ENCODE results near the gene C2CD2. TPM values are rescaled to one million over a fixed set of nuclear protein-coding genes. Genes with fewer than 3 reads are reported as not detected.

The C2CD2 gene
- total and polyA plus RNA-seq, 9 donors, result 18.9 to 61.5 (median 37.4) TPM

GRCh38 chr21:41919666-41920398 is 34.0 kb downstream of the C2CD2 start:
- TF ChIP-seq EP300 (IDR thresholded peaks at IDR 0.05) (no peak), CTCF (IDR thresholded peaks at IDR 0.05) (no peak), POLR2A (IDR thresholded peaks at IDR 0.05) (no peak)
- H3K36me3 ChIP-seq, result no peaks in the 10 kb centered on the region
- no peak overlapping the region for H3K4me3 ChIP-seq
- no peaks in the 10 kb centered on the region for H3K27me3 ChIP-seq
- H3K27ac ChIP-seq, result no peak overlapping the region
- intact Hi-C loops (cut with DNase I), result no loop called here
- WGBS, 3 donors, result 90 to 91% (median 91%) methylated on average over 15 of the region's 15 CpGs
- peaks cover 10% of the 10 kb centered on the region for H3K4me1 ChIP-seq (ENCODE audit: insufficient read depth)
- H3K9me3 ChIP-seq, result no peaks in the 10 kb centered on the region
- DNase-seq, result peak in 2 of 5 donors; percentile 4 to 23

GRCh38 chr21:41918561-41919358 is 35.1 kb downstream of the C2CD2 start:
- H3K9me3 ChIP-seq, result no peaks in the 10 kb centered on the region
- H3K4me3 ChIP-seq, result no peak overlapping the region
- WGBS, 3 donors, result 94 to 97% (median 94%) methylated on average over 15 of the region's 15 CpGs
- no peak overlapping the region for H3K27ac ChIP-seq
- peak in 2 of 5 donors; percentile 6 to 15 for DNase-seq
- intact Hi-C loops (cut with DNase I), result no loop called here
- H3K27me3 ChIP-seq, result no peaks in the 10 kb centered on the region
- no peaks in the 10 kb centered on the region for H3K36me3 ChIP-seq
- no peak for TF ChIP-seq POLR2A (IDR thresholded peaks at IDR 0.05)
- no peak for TF ChIP-seq EP300 (IDR thresholded peaks at IDR 0.05)
- TF ChIP-seq CTCF (IDR thresholded peaks at IDR 0.05), result no peak
- H3K4me1 ChIP-seq (ENCODE audit: insufficient read depth), result peaks cover 5% of the 10 kb centered on the region

- TF ChIP-seq POLR2A (IDR thresholded peaks at IDR 0.05) (no peak), EP300 (IDR thresholded peaks at IDR 0.05) (no peak), CTCF (IDR thresholded peaks at IDR 0.05) (no peak)
- peak in 2 of 5 donors; percentile 11 to 13 for DNase-seq
- no peaks in the 10 kb centered on the region for H3K9me3 ChIP-seq
- intact Hi-C loops (cut with DNase I), result no loop called here
- 89 to 96% (median 90%) methylated on average over 4 of the region's 4 CpGs for WGBS, 3 donors
- H3K27ac ChIP-seq, result no peak overlapping the region
- no peaks in the 10 kb centered on the region for H3K27me3 ChIP-seq
- no peak overlapping the region for H3K4me3 ChIP-seq
- H3K36me3 ChIP-seq, result no peaks in the 10 kb centered on the region
- no peaks in the 10 kb centered on the region for H3K4me1 ChIP-seq (ENCODE audit: insufficient read depth)
These were observed 36.3 kb downstream of the C2CD2 start for GRCh38 chr21:41917531-41917930.

GRCh38 chr21:41916888-41917433 is 36.9 kb downstream of the C2CD2 start:
- Histone ChIP-seq H3K36me3 (no peaks in the 10 kb centered on the region), H3K9me3 (no peaks in the 10 kb centered on the region), H3K4me3 (no peak overlapping the region), H3K27me3 (no peaks in the 10 kb centered on the region), H3K4me1 (ENCODE audit: insufficient read depth) (no peaks in the 10 kb centered on the region), H3K27ac (no peak overlapping the region)
- TF ChIP-seq EP300 (IDR thresholded peaks at IDR 0.05) (no peak), POLR2A (IDR thresholded peaks at IDR 0.05) (no peak), CTCF (IDR thresholded peaks at IDR 0.05) (no peak)
- WGBS, 3 donors, result 73 to 82% (median 76%) methylated on average over 3 of the region's 3 CpGs
- intact Hi-C loops (cut with DNase I), result no loop called here
- peak in 2 of 5 donors; percentile 14 to 18 for DNase-seq
